ENCODE measurements around the gene CPEB1.
"Not testable (repeated sequence)": the region's sequence is repeated elsewhere in the genome, so short reads cannot be mapped to it uniquely, and the experiment has no call there.

The CPEB1 gene

DNA sequence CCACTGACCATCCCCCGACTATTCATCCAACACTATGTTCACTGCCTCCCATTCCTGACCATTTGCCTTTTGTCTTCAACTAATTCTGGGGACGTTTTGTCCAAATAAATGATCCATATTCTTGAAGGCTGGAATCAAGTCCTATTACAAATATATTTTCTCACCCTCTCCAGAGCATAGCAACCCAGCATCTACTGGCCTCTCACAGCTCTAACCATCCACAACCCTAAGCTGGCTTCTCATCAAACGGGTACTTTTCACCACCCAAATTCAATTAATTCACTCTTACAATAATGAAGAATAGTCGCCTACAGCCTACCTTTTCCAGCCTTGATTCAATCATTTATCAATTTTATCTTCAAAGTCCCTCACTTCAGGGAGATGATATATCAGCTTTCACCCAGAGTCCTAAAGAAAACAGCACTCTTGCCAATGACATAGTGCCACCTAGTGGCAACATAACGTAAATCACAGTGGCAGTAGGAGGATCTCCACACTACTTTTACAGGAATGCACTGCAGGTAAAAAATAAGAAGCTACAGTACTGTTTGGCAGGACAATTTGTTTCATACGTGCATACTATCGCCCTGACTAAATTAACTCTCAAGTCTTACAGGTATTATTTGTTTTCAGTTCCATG is 144.3 kb downstream of the CPEB1 start:
- not testable (repeated sequence) for DNase-seq

DNA sequence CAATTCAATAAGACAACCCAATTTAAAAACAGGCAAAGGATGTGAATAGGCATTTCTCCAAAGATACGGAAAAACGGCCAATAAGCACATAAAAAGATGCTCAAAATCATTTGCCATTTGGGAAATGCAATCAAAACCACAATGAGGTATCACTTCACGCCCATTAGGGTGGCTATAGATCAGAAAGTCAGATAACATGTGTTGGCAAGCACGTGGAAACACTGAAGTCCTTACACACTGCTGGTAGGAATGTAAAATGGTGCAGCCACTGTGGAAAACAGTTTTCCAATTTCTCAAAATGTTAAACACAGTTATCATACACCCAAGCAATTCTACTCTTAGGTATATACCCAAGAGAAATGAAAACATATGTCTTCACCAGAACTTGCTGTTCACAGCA is 146.4 kb downstream of the CPEB1 start:
- DNase-seq: not testable (repeated sequence)

- DNase-seq: not testable (repeated sequence)
Observed at GRCh38 chr15:82497978-82498377, 149.2 kb downstream of the CPEB1 start.

Measured in NCI-H1694 (cell line).